Measurements from ENCODE around the gene CENPP.

The CENPP gene

GRCh38 chr9:92393686-92394085, 67.9 kb downstream of the CENPP start:
- no peak for TF ChIP-seq CTCF (conservative IDR thresholded peaks at IDR 0.05; ENCODE audit: low read depth)
- POLR2A ChIA-PET (ENCODE audit: low non-redundant PET) = no interaction called here
- H3K27ac ChIP-seq = no peak overlapping the region
- CTCF ChIA-PET = interaction anchor here (0.8 kb wide), 1 partner anchor 1008 kb away, joined by 7 read pairs; no protein-coding TSS in a partner anchor
- no peak for DNase-seq (ENCODE audit: low spot score)

- no peak for DNase-seq (ENCODE audit: low spot score)
- ChIA-PET CTCF (no interaction called here), POLR2A (ENCODE audit: low non-redundant PET) (no interaction called here)
- no peak overlapping the region for H3K27ac ChIP-seq
- TF ChIP-seq CTCF (conservative IDR thresholded peaks at IDR 0.05; ENCODE audit: low read depth) = no peak
Observed at GRCh38 chr9:92395617-92396016, 69.9 kb downstream of the CENPP start.

GRCh38 chr9:92397853-92398252, 72.1 kb downstream of the CENPP start:
- DNase-seq (ENCODE audit: low spot score) = no peak
- ChIA-PET CTCF (no interaction called here), POLR2A (ENCODE audit: low non-redundant PET) (no interaction called here)
- H3K27ac ChIP-seq = no peak overlapping the region
- no peak for TF ChIP-seq CTCF (conservative IDR thresholded peaks at IDR 0.05; ENCODE audit: low read depth)

GRCh38 chr9:92402360-92402759, 76.6 kb downstream of the CENPP start:
- H3K27ac ChIP-seq = no peak overlapping the region
- CTCF ChIA-PET = no interaction called here
- TF ChIP-seq CTCF (conservative IDR thresholded peaks at IDR 0.05; ENCODE audit: low read depth) = no peak
- DNase-seq (ENCODE audit: low spot score) = no peak
- POLR2A ChIA-PET (ENCODE audit: low non-redundant PET) = no interaction called here

GRCh38 chr9:92402826-92403745, 77.3 kb downstream of the CENPP start:
- no peak overlapping the region for H3K27ac ChIP-seq
- no peak for TF ChIP-seq CTCF (conservative IDR thresholded peaks at IDR 0.05; ENCODE audit: low read depth)
- CTCF ChIA-PET = no interaction called here
- no peak for DNase-seq (ENCODE audit: low spot score)
- POLR2A ChIA-PET (ENCODE audit: low non-redundant PET) = no interaction called here

- DNase-seq (ENCODE audit: low spot score) = no peak
- no peak within 1 kb of the TSS for H3K27ac ChIP-seq
- CTCF ChIA-PET = no interaction called here
- POLR2A ChIA-PET (ENCODE audit: low non-redundant PET) = no interaction called here
- no peak for TF ChIP-seq CTCF (conservative IDR thresholded peaks at IDR 0.05; ENCODE audit: low read depth)
Observed at GRCh38 chr9:92404042-92404836, 78.5 kb downstream of the CENPP start, which contains the start of gene OGN. Gene OGN (minus strand): TSS chr9:92404578. CDS start chr9:92403407, 1,171 bp downstream.
